ENCODE results near the gene DNMT3A. TPM values are rescaled to one million over a fixed set of nuclear protein-coding genes. Genes with fewer than 3 reads are reported as not detected.

DNMT3A gene
- total and polyA plus RNA-seq, 10 donors = 9.0 to 64.6 (median 33.2) TPM

GRCh38 chr2:25262288-25262687 lies 79.4 kb downstream of the DNMT3A start:
- Histone ChIP-seq H3K36me3 (peaks cover 0 to 63% (median 2%) of the 10 kb centered on the region in 6 donors), H3K27me3 (replicated peaks in 1 of 7) (no peaks in the 10 kb centered on the region), H3K27ac (no peak overlapping the region), H3K4me1 (peaks cover 0 to 23% (median 0%) of the 10 kb centered on the region in 6 donors), H3K4me3 (no peak overlapping the region), H3K9me3 (no peaks in the 10 kb centered on the region)
- WGBS, 5 donors = 88 to 100% (median 96%) methylated on average over 1 of the region's 1 CpG
- TF ChIP-seq POLR2A (IDR thresholded peaks at IDR 0.05) = no peak
- TF ChIP-seq POLR2AphosphoS5 (IDR thresholded peaks at IDR 0.05) = no peak
- TF ChIP-seq CTCF (IDR thresholded peaks at IDR 0.05 in 8 of 11, conservative IDR thresholded peaks at IDR 0.05 in 3 of 11) = no peak
- DNase-seq = no peak
- intact Hi-C loops (cut with DNase I; ENCODE audit: low total_unique reads) = no loop called here

GRCh38 chr2:25259737-25260124 lies 82.0 kb downstream of the DNMT3A start:
- peaks cover 0 to 62% (median 2%) of the 10 kb centered on the region in 6 donors for H3K36me3 ChIP-seq
- no peak overlapping the region for H3K4me3 ChIP-seq
- H3K27me3 ChIP-seq (replicated peaks in 1 of 7) = no peaks in the 10 kb centered on the region
- 87 to 91% (median 88%) methylated on average over 7 of the region's 7 CpGs for WGBS, 5 donors
- TF ChIP-seq POLR2AphosphoS5 (IDR thresholded peaks at IDR 0.05) (no peak), POLR2A (IDR thresholded peaks at IDR 0.05) (no peak), CTCF (IDR thresholded peaks at IDR 0.05 in 8 of 11, conservative IDR thresholded peaks at IDR 0.05 in 3 of 11) (no peak)
- H3K27ac ChIP-seq = no peak overlapping the region
- DNase-seq = no peak
- H3K9me3 ChIP-seq = no peaks in the 10 kb centered on the region
- peaks cover 0 to 20% (median 2%) of the 10 kb centered on the region in 6 donors for H3K4me1 ChIP-seq
- intact Hi-C loops (cut with DNase I; ENCODE audit: low total_unique reads) = no loop called here

GRCh38 chr2:25258847-25259736 lies 82.6 kb downstream of the DNMT3A start:
- Histone ChIP-seq H3K4me3 (no peak overlapping the region), H3K27me3 (replicated peaks in 1 of 7) (no peaks in the 10 kb centered on the region), H3K4me1 (peaks cover 0 to 20% (median 2%) of the 10 kb centered on the region in 6 donors), H3K27ac (no peak overlapping the region), H3K36me3 (peaks cover 0 to 65% (median 2%) of the 10 kb centered on the region in 6 donors), H3K9me3 (no peaks in the 10 kb centered on the region)
- no peak for TF ChIP-seq CTCF (IDR thresholded peaks at IDR 0.05 in 8 of 11, conservative IDR thresholded peaks at IDR 0.05 in 3 of 11)
- no peak for TF ChIP-seq POLR2A (IDR thresholded peaks at IDR 0.05)
- TF ChIP-seq POLR2AphosphoS5 (IDR thresholded peaks at IDR 0.05) = no peak
- intact Hi-C loops (cut with DNase I; ENCODE audit: low total_unique reads) = no loop called here
- no peak for DNase-seq
- 83 to 88% (median 86%) methylated on average over 8 to 9 of the region's 9 CpGs for whole genome bisulfite sequencing, 5 donors
